ENCODE measurements around the gene ADAP1. TPM values are rescaled to one million over a fixed set of nuclear protein-coding genes. Genes with fewer than 3 reads are reported as not detected.
A peak's percentile ranks its signal among the peaks of the same experiment; 100 is the strongest.

The ADAP1 gene
- total and polyA plus RNA-seq, 2 of the 8 experiments (the other 6 are each of a cell fraction or from before 2014, with no cell fraction given): 5.8 to 6.1 TPM

- H3K4me1 ChIP-seq (replicated peaks in 1 of 4; ENCODE audit: control insufficient read depth in 3 of 4, insufficient read depth in 4 of 4, low read length in 3 of 4): peaks cover 0 to 26% (median 18%) of the 10 kb centered on the region in 4 experiments; a peak in 6 of 7 replicates
- DNase-seq (ENCODE audit: low read depth in 1 of 2, low spot score in 2 of 2) (no peak), FAIRE-seq (no peak)
- H3K4me2 ChIP-seq (ENCODE audit: insufficient read depth in 1 of 2, low read depth in 2 of 2, low read length in 2 of 2): peak overlapping the region in 1 of 2 experiments; percentile 58; a peak in 1 of 4 replicates
- no peak for TF ChIP-seq ASH2L (IDR thresholded peaks at IDR 0.05; ENCODE audit: low read length)
- no peak for TF ChIP-seq BACH1 (IDR thresholded peaks at IDR 0.05; ENCODE audit: low read length)
- no peak for TF ChIP-seq MAFK (IDR thresholded peaks at IDR 0.05; ENCODE audit: low read depth, low read length)
- no peak for TF ChIP-seq SP1 (IDR thresholded peaks at IDR 0.05; ENCODE audit: low read depth, low read length)
- no peak for TF ChIP-seq ATF3 (IDR thresholded peaks at IDR 0.05; ENCODE audit: insufficient read depth, low read depth, low read length)
- no peak for TF ChIP-seq SIN3A (conservative IDR thresholded peaks at IDR 0.05 in 1 of 2, IDR thresholded peaks at IDR 0.05 in 1 of 2; ENCODE audit: low read depth in 1 of 2, low read length in 2 of 2)
- TF ChIP-seq HDAC6 (IDR thresholded peaks at IDR 0.05; ENCODE audit: low read depth, low read length): no peak
- no peak for TF ChIP-seq HDAC2 (IDR thresholded peaks at IDR 0.05; ENCODE audit: borderline replicate concordance in 1 of 2, low read depth in 2 of 2, low read length in 2 of 2)
- TF ChIP-seq TBP (IDR thresholded peaks at IDR 0.05; ENCODE audit: low read depth, low read length): no peak
- TF ChIP-seq POU5F1 (IDR thresholded peaks at IDR 0.05; ENCODE audit: low read depth, low read length): no peak
- TF ChIP-seq ZNF274 (IDR thresholded peaks at IDR 0.05; ENCODE audit: borderline replicate concordance, extremely low read depth, low read length): no peak
- TF ChIP-seq RFX5 (IDR thresholded peaks at IDR 0.05; ENCODE audit: borderline replicate concordance, low read depth, low read length): no peak
- H2AFZ ChIP-seq (ENCODE audit: low read length): no peak overlapping the region
- H3K23me2 ChIP-seq (ENCODE audit: low read depth, low read length): no peaks in the 10 kb centered on the region
- no peaks in the 10 kb centered on the region for H3K9me3 ChIP-seq (ENCODE audit: insufficient read depth in 2 of 2, low read depth in 1 of 2, low read length in 1 of 2)
- peak overlapping the region; percentile 44 for H4K5ac ChIP-seq (ENCODE audit: insufficient read length, low read depth, low read length)
- 96% methylated on average over 5 of the region's 5 CpGs; no CpG with 5 or more reads in 1 of the 2 experiments for WGBS, 2 experiments (ENCODE audit: extremely low coverage in 1 of 2, insufficient coverage in 1 of 2, insufficient read length in 1 of 2, insufficient replicate concordance in 2 of 2, low coverage in 1 of 2, low lambda C conversion rate in 2 of 2, missing lambda C conversion rate in 1 of 2)
- no peak overlapping the region for H3K14ac ChIP-seq (ENCODE audit: insufficient read length)
- ChIA-PET POLR2A (ENCODE audit: partially characterized antibody) (interaction anchor here (0.7 to 1.3 kb wide), 3 partner anchors 23 to 35 kb away, joined by 3 read pairs; no protein-coding TSS in a partner anchor), CTCF (ENCODE audit: partially characterized antibody) (no interaction called here)
- no peak overlapping the region; the same call in 1 of the 2 replicates for H4K8ac ChIP-seq (ENCODE audit: extremely low read depth, insufficient read depth, low read length)
- H3K18ac ChIP-seq (ENCODE audit: extremely low read depth, low read length): peak overlapping the region; percentile 83; the same call in 1 of the 2 replicates
- H2BK20ac ChIP-seq (ENCODE audit: low read length): no peak overlapping the region
- no peak overlapping the region for H3K9ac ChIP-seq (replicated peaks in 1 of 4; ENCODE audit: extremely low read depth in 1 of 4, low read depth in 3 of 4, low read length in 3 of 4)
- H3K27me3 ChIP-seq (replicated peaks in 1 of 4; ENCODE audit: control insufficient read depth in 3 of 4, extremely low read depth in 1 of 4, insufficient read depth in 3 of 4, low read length in 3 of 4): peaks cover 0 to 4% (median 0%) of the 10 kb centered on the region in 4 experiments; a peak in 2 of 7 replicates
- H4K20me1 ChIP-seq (replicated peaks in 1 of 2; ENCODE audit: control insufficient read depth in 1 of 2, insufficient read depth in 2 of 2, low read length in 2 of 2): no peaks in the 10 kb centered on the region
- no peaks in the 10 kb centered on the region for H3K79me2 ChIP-seq (ENCODE audit: control insufficient read depth in 1 of 2, insufficient read depth in 2 of 2, low read length in 2 of 2)
- no peak overlapping the region for H3K4me3 ChIP-seq (ENCODE audit: extremely low read depth in 1 of 4, insufficient read depth in 2 of 4, low read depth in 3 of 4, low read length in 4 of 4)
- no peak overlapping the region; the same call in 1 of the 2 replicates for H2AK5ac ChIP-seq (ENCODE audit: low read depth, low read length)
- H3K4ac ChIP-seq (replicated peaks; ENCODE audit: insufficient read length, low read depth, low read length): peak overlapping the region; percentile 21
- H3K27ac ChIP-seq (ENCODE audit: low read depth, low read length): peak overlapping the region; percentile 72; the same call in 1 of the 2 replicates
- no peak overlapping the region for H3K56ac ChIP-seq (replicated peaks; ENCODE audit: insufficient read length, low read depth, low read length)
- no peaks in the 10 kb centered on the region for H3K36me3 ChIP-seq (ENCODE audit: control insufficient read depth in 2 of 4, insufficient read depth in 4 of 4, low read length in 3 of 4)
- H2BK12ac ChIP-seq (ENCODE audit: low read depth, low read length): peak overlapping the region; percentile 53; the same call in 1 of the 2 replicates
- no peak overlapping the region for H3K23ac ChIP-seq (ENCODE audit: insufficient read length)
- H2BK15ac ChIP-seq (ENCODE audit: low read length): no peak overlapping the region; the same call in 1 of the 2 replicates
- no peaks in the 10 kb centered on the region for H3K79me1 ChIP-seq (ENCODE audit: low read depth, low read length)
- peak overlapping the region; percentile 84 for H2BK120ac ChIP-seq (replicated peaks; ENCODE audit: low read depth, low read length)
- peak overlapping the region; percentile 92; the same call in 1 of the 2 replicates for H2BK5ac ChIP-seq (ENCODE audit: low read depth, low read length)
- peak overlapping the region; percentile 97 for H4K91ac ChIP-seq (replicated peaks; ENCODE audit: insufficient read length, low read length)
Measured at GRCh38 chr7:944744-945143, 9.7 kb downstream of the ADAP1 start.
